HCT116 (cell line): ENCODE data around the gene LYSET. TPM values are rescaled to one million over a fixed set of nuclear protein-coding genes. Genes with fewer than 3 reads are reported as not detected.

Experiments
- ATAC-seq: fragments of 200-7000 bp; cut with Tn5 transposase; 2 replicates; pipeline ENCODE4 v1.9.1; 2020; ENCODE audit warnings: mild to moderate bottlenecking, moderate library complexity
- BruUV-seq: library from RNA; stranded (reverse); fragments of 400-500 nt; replicated peaks from 2 replicates; lab custom pipeline; 2021; lab: Mats Ljungman, UMichigan
- CTCF ChIA-PET: fragments of 300-600 bp; sonication (Branson Sonifier 250); formaldehyde crosslinking; loops from one replicate; lab custom pipeline; 2021; ENCODE audit warnings: antibody characterized with exemption; lab: Charles Lee
- POLR2A ChIA-PET: fragments of 300-600, 350-600 bp; sonication (Branson Sonifier 250); formaldehyde crosslinking; loops from one replicate; lab custom pipeline; 2021; ENCODE audit warnings: antibody characterized with exemption; lab: Charles Lee
- RAD21 ChIA-PET, 2 experiments: fragments of 300-600 bp; sonication (Branson Sonifier 250); formaldehyde crosslinking; loops; one replicate each; lab custom pipeline; 2023; ENCODE audit warnings: low total read pairs in 2 of 2; ENCODE audit not compliant: uncharacterized antibody in 2 of 2, unreplicated experiment in 2 of 2, low non-redundant PET in 1 of 2; lab: Charles Lee
- DNase-seq: peaks from one replicate; pipeline ENCODE4 v3.0.0-alpha.2; 2010; ENCODE audit warnings: low read depth, low spot score
- H2AFZ ChIP-seq: fragments of 200-600 bp; shearing (Covaris generic), sonication (generic); 2 replicates; pipeline ENCODE4 v1.6.1; 2017; ENCODE audit warnings: low read depth, mixed run types, mixed read lengths, antibody characterized with exemption, low read length; ENCODE audit not compliant: poor library complexity, severe bottlenecking
- H3K27ac ChIP-seq: 2 replicates; pipeline ENCODE4 v1.5.1; 2012; ENCODE audit warnings: low read depth, low read length
- H3K27me3 ChIP-seq: fragments of 200-600 bp; sonication (generic); 2 replicates; pipeline ENCODE4 v1.6.1; 2016; ENCODE audit warnings: mixed run types, low read length, mixed read lengths; ENCODE audit not compliant: insufficient read depth
- H3K36me3 ChIP-seq, 2 experiments: fragments of 200-500 bp in 1 of 2; fragments of 200-600 bp in 1 of 2; sonication (Bioruptor generic) in 1 of 2; sonication (generic) in 1 of 2; 2 replicates each; pipeline versions ENCODE4 v1.5.1 to v1.6.1; 2014 to 2016; ENCODE audit warnings: low read length in 2 of 2, inconsistent platforms in 1 of 2, mixed read lengths in 1 of 2, mixed run types in 1 of 2; ENCODE audit not compliant: insufficient read depth in 2 of 2, control insufficient read depth in 1 of 2
- H3K4me1 ChIP-seq, 2 experiments: fragments of 200-600 bp in 1 of 2; sonication (generic) in 1 of 2; 2 replicates each; pipeline versions ENCODE4 v1.5.1 to v1.6.1; 2012 to 2017; ENCODE audit warnings: low read length in 2 of 2, inconsistent platforms in 1 of 2, mild to moderate bottlenecking in 1 of 2, mixed read lengths in 1 of 2, mixed run types in 1 of 2, moderate library complexity in 1 of 2; ENCODE audit not compliant: insufficient read depth in 2 of 2, control insufficient read depth in 1 of 2
- H3K4me2 ChIP-seq: fragments of 200-600 bp; sonication (generic); 2 replicates; pipeline ENCODE4 v1.6.1; 2017; ENCODE audit warnings: mixed run types, low read length, mixed read lengths
- H3K4me3 ChIP-seq, 2 experiments: fragments of 200-600 bp in 1 of 2; sonication (generic) in 1 of 2; replicated peaks in 1 of 2; 2 replicates each; pipeline ENCODE4 v1.5.1; 2011 to 2016; ENCODE audit warnings: low read length in 2 of 2, control low read depth in 1 of 2, low read depth in 1 of 2, mild to moderate bottlenecking in 1 of 2, mixed read lengths in 1 of 2, mixed run types in 1 of 2
- H3K79me2 ChIP-seq: fragments of 200-600 bp; sonication (generic); 2 replicates; pipeline ENCODE4 v1.6.1; 2017; ENCODE audit warnings: mild to moderate bottlenecking, mixed run types, low read length, moderate library complexity, mixed read lengths; ENCODE audit not compliant: insufficient read depth
- H3K9ac ChIP-seq: fragments of 200-600 bp; sonication (generic); 2 replicates; pipeline ENCODE4 v1.6.1; 2016; ENCODE audit warnings: low read length, mixed read lengths
- H3K9me2 ChIP-seq: fragments of 200-600 bp; sonication (generic), shearing (Covaris generic); 2 replicates; pipeline ENCODE4 v1.6.1; 2017; ENCODE audit warnings: mixed run types, mild to moderate bottlenecking, moderate library complexity; ENCODE audit not compliant: insufficient read depth
- H3K9me3 ChIP-seq, 2 experiments: fragments of 200-500 bp in 1 of 2; fragments of 200-600 bp in 1 of 2; sonication (Bioruptor generic) in 1 of 2; sonication (generic) in 1 of 2; 2 replicates each; pipeline ENCODE4 v1.6.1; 2014 to 2017; ENCODE audit warnings: low read length in 2 of 2, mixed read lengths in 2 of 2, inconsistent platforms in 1 of 2, low read depth in 1 of 2, mild to moderate bottlenecking in 1 of 2, mixed run types in 1 of 2, moderate library complexity in 1 of 2; ENCODE audit not compliant: control insufficient read depth in 1 of 2, insufficient read depth in 1 of 2
- H4K20me1 ChIP-seq: fragments of 200-600 bp; sonication (generic), shearing (Covaris generic); 2 replicates; pipeline ENCODE4 v1.6.1; 2017; ENCODE audit warnings: mixed run types, mild to moderate bottlenecking, moderate library complexity; ENCODE audit not compliant: insufficient read depth
- ELF1 ChIP-seq: IDR thresholded peaks from 2 replicates; pipeline ENCODE4 v1.6.1; 2012; ENCODE audit warnings: low read depth, borderline replicate concordance
- POLR2A ChIP-seq: IDR thresholded peaks from 2 replicates; pipeline ENCODE4 v1.7.0; 2011; ENCODE audit warnings: borderline replicate concordance; ENCODE audit not compliant: insufficient read depth, insufficient read length; ENCODE audit errors: extremely low read depth
- SP1 ChIP-seq: IDR thresholded peaks from 2 replicates; pipeline ENCODE4 v1.6.1; 2012; ENCODE audit warnings: low read depth
- intact Hi-C: fragments of 100-400 bp; cut with micrococcal nuclease; formaldehyde crosslinking; loops from 2 replicates; pipeline ENCODE4 v1.10.0; 2022
- total RNA-seq: library from RNA; stranded (reverse); gene quantifications from one replicate; pipeline ENCODE4 v1.2.1, GENCODE V29; 2021; ENCODE audit not compliant: unreplicated experiment

The LYSET gene
- total RNA-seq, 1 experiment from 2014 or later, result 19.5 TPM

- RAD21 ChIA-PET, result no interaction called here
- intact Hi-C loops, result no loop called here
- Histone ChIP-seq H2AFZ (no peak overlapping the region), H3K4me3 (0 out of 4 replicates have a peak overlapping the region, but pooled peaks of 1 of the 2 experiments have one; percentile 71), H3K9me2 (no peaks in the 10 kb centered on the region), H3K4me2 (peak overlapping the region; percentile 75; the same call in 1 of the 2 replicates), H3K9ac (peak overlapping the region; percentile 8; the same call in 1 of the 2 replicates), H3K79me2 (peaks cover 36% of the 10 kb centered on the region), H3K4me1 (peaks cover 2 to 16% of the 10 kb centered on the region in 2 experiments; a peak in 3 of 4 replicates), H3K27ac (no peak overlapping the region), H3K27me3 (no peaks in the 10 kb centered on the region), H4K20me1 (no peaks in the 10 kb centered on the region), H3K36me3 (peaks cover 0 to 17% of the 10 kb centered on the region in 2 experiments), H3K9me3 (no peaks in the 10 kb centered on the region)
- CTCF ChIA-PET, result interaction anchor here (1.4 kb wide), 1 partner anchor 20 kb away, joined by 3 read pairs; the partner anchor contains the start of genes GON7 and UBR7
- TF ChIP-seq POLR2A (no peak), SP1 (no peak), ELF1 (no peak)
- BruUV-seq, result TSS peak; percentile 68
- POLR2A ChIA-PET, result no interaction called here
- ATAC-seq, result no peak
- no peak for DNase-seq
Observed at GRCh38 chr14:93186466-93186865, 1.3 kb downstream of the LYSET start.

- intact Hi-C loops, result no loop called here
- Histone ChIP-seq H3K4me2 (no peak overlapping the region), H3K27ac (no peak overlapping the region), H3K9me2 (no peaks in the 10 kb centered on the region), H3K9me3 (no peaks in the 10 kb centered on the region), H3K36me3 (peaks cover 0 to 17% of the 10 kb centered on the region in 2 experiments), H3K4me1 (peaks cover 2 to 16% of the 10 kb centered on the region in 2 experiments; a peak in 3 of 4 replicates), H3K4me3 (no peak overlapping the region), H3K79me2 (peaks cover 36% of the 10 kb centered on the region), H3K9ac (no peak overlapping the region), H2AFZ (no peak overlapping the region), H3K27me3 (no peaks in the 10 kb centered on the region), H4K20me1 (no peaks in the 10 kb centered on the region)
- ChIA-PET CTCF (interaction anchor here (1.4 kb wide), 1 partner anchor 20 kb away, joined by 3 read pairs; the partner anchor contains the start of genes GON7 and UBR7), RAD21 (no interaction called here), POLR2A (no interaction called here)
- no peak for DNase-seq
- TF ChIP-seq SP1, result no peak
- BruUV-seq, result no TSS peak
- no peak for ATAC-seq
Observed at GRCh38 chr14:93186956-93187355, 1.8 kb downstream of the LYSET start.
